ENCODE measurements around the gene MNAT1.

MNAT1 gene

DNA sequence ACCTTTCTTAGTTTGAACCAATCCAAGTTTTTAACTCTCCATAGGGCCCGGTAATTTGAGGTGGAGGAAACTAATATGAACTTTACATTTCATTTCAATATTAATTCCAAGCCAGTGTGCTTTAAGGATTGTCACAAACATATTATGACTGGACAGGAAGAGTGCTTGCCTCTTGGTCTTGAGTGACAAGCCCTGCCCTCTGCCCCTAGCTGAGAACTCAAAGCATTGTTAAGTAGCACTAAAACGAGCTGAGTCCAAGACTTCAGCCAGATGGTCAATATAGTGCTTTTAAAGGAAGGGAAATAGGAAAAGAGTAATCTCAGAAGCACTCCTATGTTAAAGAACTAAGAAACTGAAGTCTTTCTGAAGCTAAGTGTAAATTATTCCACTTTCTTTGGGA is 229.2 kb downstream of the MNAT1 start:
- Histone ChIP-seq H3K27ac (ENCODE audit: poor library complexity, severe bottlenecking) (no peak overlapping the region), H3K36me3 (ENCODE audit: low read depth) (peaks cover 6% of the 10 kb centered on the region; the same call in 1 of the 2 replicates), H3K4me1 (ENCODE audit: insufficient read depth, poor library complexity, severe bottlenecking) (peaks cover 13% of the 10 kb centered on the region), H3K9me3 (ENCODE audit: severe bottlenecking) (no peaks in the 10 kb centered on the region), H3K4me3 (ENCODE audit: severe bottlenecking) (no peak overlapping the region), H3K27me3 (ENCODE audit: insufficient read depth, poor library complexity, severe bottlenecking) (no peaks in the 10 kb centered on the region)
- TF ChIP-seq, protein P1, sequence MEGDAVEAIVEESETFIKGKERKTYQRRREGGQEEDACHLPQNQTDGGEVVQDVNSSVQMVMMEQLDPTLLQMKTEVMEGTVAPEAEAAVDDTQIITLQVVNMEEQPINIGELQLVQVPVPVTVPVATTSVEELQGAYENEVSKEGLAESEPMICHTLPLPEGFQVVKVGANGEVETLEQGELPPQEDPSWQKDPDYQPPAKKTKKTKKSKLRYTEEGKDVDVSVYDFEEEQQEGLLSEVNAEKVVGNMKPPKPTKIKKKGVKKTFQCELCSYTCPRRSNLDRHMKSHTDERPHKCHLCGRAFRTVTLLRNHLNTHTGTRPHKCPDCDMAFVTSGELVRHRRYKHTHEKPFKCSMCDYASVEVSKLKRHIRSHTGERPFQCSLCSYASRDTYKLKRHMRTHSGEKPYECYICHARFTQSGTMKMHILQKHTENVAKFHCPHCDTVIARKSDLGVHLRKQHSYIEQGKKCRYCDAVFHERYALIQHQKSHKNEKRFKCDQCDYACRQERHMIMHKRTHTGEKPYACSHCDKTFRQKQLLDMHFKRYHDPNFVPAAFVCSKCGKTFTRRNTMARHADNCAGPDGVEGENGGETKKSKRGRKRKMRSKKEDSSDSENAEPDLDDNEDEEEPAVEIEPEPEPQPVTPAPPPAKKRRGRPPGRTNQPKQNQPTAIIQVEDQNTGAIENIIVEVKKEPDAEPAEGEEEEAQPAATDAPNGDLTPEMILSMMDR (IDR thresholded peaks at IDR 0.05; ENCODE audit: poor library complexity, severe bottlenecking) = no peak
- no peak for DNase-seq (ENCODE audit: low spot score)
- ATAC-seq (ENCODE audit: low read depth) = no peak

DNA sequence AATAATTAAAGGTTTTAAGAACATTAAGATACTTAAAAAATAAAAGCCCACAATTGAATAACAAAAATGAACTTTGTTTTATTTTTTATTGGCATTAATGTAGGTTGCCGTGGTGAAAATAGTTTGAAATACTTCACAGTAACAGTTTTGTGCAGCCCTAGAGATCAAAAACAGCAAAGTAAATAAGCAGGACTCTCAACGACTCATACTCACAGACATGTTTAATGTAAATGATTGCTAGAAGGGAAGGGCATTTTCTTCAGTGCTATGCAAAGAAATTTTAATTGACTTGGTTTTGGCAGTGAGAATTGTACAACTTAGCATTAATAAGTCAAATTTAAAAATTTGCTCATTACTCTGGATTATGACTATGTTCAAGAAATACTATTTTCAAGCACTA is 230.3 kb downstream of the MNAT1 start:
- peaks cover 14% of the 10 kb centered on the region for H3K4me1 ChIP-seq (ENCODE audit: insufficient read depth, poor library complexity, severe bottlenecking)
- ATAC-seq (ENCODE audit: low read depth) = peak; percentile 57; the same call in 1 of the 3 replicates
- H3K9me3 ChIP-seq (ENCODE audit: severe bottlenecking) = no peaks in the 10 kb centered on the region
- H3K27me3 ChIP-seq (ENCODE audit: insufficient read depth, poor library complexity, severe bottlenecking) = no peaks in the 10 kb centered on the region
- DNase-seq (ENCODE audit: low spot score) = no peak
- no peak overlapping the region for H3K4me3 ChIP-seq (ENCODE audit: severe bottlenecking)
- no peak overlapping the region for H3K27ac ChIP-seq (ENCODE audit: poor library complexity, severe bottlenecking)
- TF ChIP-seq, protein P1 (IDR thresholded peaks at IDR 0.05; ENCODE audit: poor library complexity, severe bottlenecking) = no peak
- peaks cover 7% of the 10 kb centered on the region; the same call in 1 of the 2 replicates for H3K36me3 ChIP-seq (ENCODE audit: low read depth)

DNA sequence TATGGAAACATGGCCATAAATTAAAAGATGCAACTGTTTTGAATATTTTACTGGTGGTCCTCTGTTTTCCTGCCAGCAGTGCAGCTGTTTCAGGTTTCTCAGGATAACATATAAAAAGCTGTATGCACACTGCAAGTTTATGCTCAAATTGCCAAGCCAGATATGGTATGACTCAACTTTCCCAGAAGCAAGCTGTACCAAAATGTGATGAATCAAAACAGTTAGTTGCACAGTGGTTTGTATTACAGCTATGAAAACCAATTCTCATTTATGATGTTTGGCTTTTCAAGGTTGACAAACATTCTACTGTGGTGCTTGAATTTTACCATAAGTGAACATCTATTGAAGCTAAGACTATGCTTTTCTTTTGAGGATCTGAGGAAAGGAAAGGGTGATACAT is 230.8 kb downstream of the MNAT1 start:
- H3K4me1 ChIP-seq (ENCODE audit: insufficient read depth, poor library complexity, severe bottlenecking) = peaks cover 14% of the 10 kb centered on the region
- no peak overlapping the region for H3K27ac ChIP-seq (ENCODE audit: poor library complexity, severe bottlenecking)

DNA sequence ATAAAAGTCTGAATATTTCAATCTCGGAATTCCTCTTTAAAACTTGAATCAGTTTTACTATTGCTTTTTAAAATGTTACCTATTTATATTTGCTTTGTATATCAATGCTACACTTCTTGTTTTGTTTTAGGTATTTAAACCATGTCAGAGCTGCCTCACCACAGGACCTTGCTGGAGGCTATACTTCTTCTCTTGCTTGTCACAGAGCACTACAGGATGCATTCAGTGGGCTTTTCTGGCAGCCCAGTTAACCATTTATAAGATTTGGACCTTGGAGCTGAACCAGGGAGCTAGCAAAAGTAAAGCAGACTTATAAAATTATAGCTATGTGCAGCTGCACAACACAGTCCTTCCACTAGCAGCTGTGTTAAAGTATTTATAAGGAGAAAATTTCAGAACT is 233.5 kb downstream of the MNAT1 start:
- H3K9me3 ChIP-seq (ENCODE audit: severe bottlenecking) = no peaks in the 10 kb centered on the region
- ATAC-seq (ENCODE audit: low read depth) = no peak
- no peak for DNase-seq (ENCODE audit: low spot score)
- H3K36me3 ChIP-seq (ENCODE audit: low read depth) = peaks cover 7% of the 10 kb centered on the region
- H3K27me3 ChIP-seq (ENCODE audit: insufficient read depth, poor library complexity, severe bottlenecking) = no peaks in the 10 kb centered on the region
- TF ChIP-seq, protein P1 (IDR thresholded peaks at IDR 0.05; ENCODE audit: poor library complexity, severe bottlenecking) = no peak
- no peak overlapping the region for H3K27ac ChIP-seq (ENCODE audit: poor library complexity, severe bottlenecking)
- H3K4me3 ChIP-seq (ENCODE audit: severe bottlenecking) = no peak overlapping the region
- peaks cover 14% of the 10 kb centered on the region for H3K4me1 ChIP-seq (ENCODE audit: insufficient read depth, poor library complexity, severe bottlenecking)

More for the DNA sequence above, 230.8 kb downstream of the MNAT1 start:
- Histone ChIP-seq H3K36me3 (ENCODE audit: low read depth) (peaks cover 7% of the 10 kb centered on the region), H3K9me3 (ENCODE audit: severe bottlenecking) (no peaks in the 10 kb centered on the region), H3K27me3 (ENCODE audit: insufficient read depth, poor library complexity, severe bottlenecking) (no peaks in the 10 kb centered on the region), H3K4me3 (ENCODE audit: severe bottlenecking) (no peak overlapping the region)
- TF ChIP-seq, protein P1 (IDR thresholded peaks at IDR 0.05; ENCODE audit: poor library complexity, severe bottlenecking) = no peak
- peak; percentile 46; the same call in 1 of the 3 replicates for ATAC-seq (ENCODE audit: low read depth)
- DNase-seq (ENCODE audit: low spot score) = no peak

DNA sequence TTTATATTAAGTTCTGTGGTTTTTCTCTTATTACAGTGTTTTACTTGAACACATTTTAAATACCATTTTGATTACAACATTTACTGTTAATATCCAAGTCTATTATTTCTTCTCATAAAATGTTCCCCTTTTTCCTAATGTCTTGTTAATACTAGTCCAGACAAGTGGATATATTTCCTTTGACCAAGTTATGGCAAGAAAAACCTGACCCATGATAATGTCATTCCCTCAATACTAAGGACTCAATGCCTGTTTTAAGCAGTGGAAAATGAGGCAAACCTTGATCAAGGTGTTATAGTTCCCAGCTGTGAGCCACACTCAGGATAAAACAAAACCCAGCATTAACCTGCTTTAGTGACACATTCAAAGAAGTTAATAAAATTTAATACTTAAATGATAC is 234.1 kb downstream of the MNAT1 start:
- DNase-seq (ENCODE audit: low spot score) (no peak), ATAC-seq (ENCODE audit: low read depth) (no peak)
- TF ChIP-seq, protein P1 (IDR thresholded peaks at IDR 0.05; ENCODE audit: poor library complexity, severe bottlenecking) = no peak

More for the DNA sequence above, 234.1 kb downstream of the MNAT1 start:
- Histone ChIP-seq H3K4me1 (ENCODE audit: insufficient read depth, poor library complexity, severe bottlenecking) (peaks cover 14% of the 10 kb centered on the region), H3K27ac (ENCODE audit: poor library complexity, severe bottlenecking) (no peak overlapping the region), H3K9me3 (ENCODE audit: severe bottlenecking) (no peaks in the 10 kb centered on the region), H3K27me3 (ENCODE audit: insufficient read depth, poor library complexity, severe bottlenecking) (no peaks in the 10 kb centered on the region), H3K4me3 (ENCODE audit: severe bottlenecking) (no peak overlapping the region), H3K36me3 (ENCODE audit: low read depth) (peaks cover 11% of the 10 kb centered on the region)

Data from RWPE2 (cell line).